Heart left ventricle (tissue), 13 donors: Measurements from ENCODE around the gene RNF17.

Source experiments
- POLR2A ChIP-seq, 2 donors: fragments of 450-650 bp; IDR thresholded peaks; one replicate each; pipeline ENCODE4 v1.6.1; 2017; ENCODE audit warnings: antibody characterized with exemption in 2 of 2, mild to moderate bottlenecking in 2 of 2, moderate library complexity in 2 of 2
- TF ChIP-seq, protein P1 (sequence below), 12 donors: fragments of 200-600 bp; sonication (generic) in 4 of 12; IDR thresholded peaks; one replicate each; pipeline versions ENCODE4 v1.5.0 to v1.8.0; 2018 to 2022; ENCODE audit warnings: antibody characterized with exemption in 12 of 12, mild to moderate bottlenecking in 5 of 12
- donor health status: ischemic (EF 13 %, LVEDD 7.1; RV severe dilation, severe dysfunction).
- donor health status: DM: no; HTN: yes; CAD: no.
- donor health status: DM: no; HTN: no; CAD: no.
- donor health status: ischemic (EF 25% LVEDD 6.9; RV normal size, moderate dysfunction).
- donor health status: ischemic (EF 25% LVEDD 5.7; RV mildly dilated, moderate dysfunction).
- donor health status: ischemic (EF 35%, LVEDD 5.7; RV mildly dilated, moderate dysfunction).
- donor health status: nonischemic (EF 11% LVEDD 7.7; RV severe dilation, severe dysfunction).
- donor health status: DM: yes; HTN: yes; CAD: no.
- donor health status: PGD.
- donor health status: ischemic (EF 29% LVEDD 5.4; RV normal size, mild dysfunction).
- donor health status: nonischemic (EF 23%, LVEDD 6.1; RV moderate dilation, normal function).

DNA sequence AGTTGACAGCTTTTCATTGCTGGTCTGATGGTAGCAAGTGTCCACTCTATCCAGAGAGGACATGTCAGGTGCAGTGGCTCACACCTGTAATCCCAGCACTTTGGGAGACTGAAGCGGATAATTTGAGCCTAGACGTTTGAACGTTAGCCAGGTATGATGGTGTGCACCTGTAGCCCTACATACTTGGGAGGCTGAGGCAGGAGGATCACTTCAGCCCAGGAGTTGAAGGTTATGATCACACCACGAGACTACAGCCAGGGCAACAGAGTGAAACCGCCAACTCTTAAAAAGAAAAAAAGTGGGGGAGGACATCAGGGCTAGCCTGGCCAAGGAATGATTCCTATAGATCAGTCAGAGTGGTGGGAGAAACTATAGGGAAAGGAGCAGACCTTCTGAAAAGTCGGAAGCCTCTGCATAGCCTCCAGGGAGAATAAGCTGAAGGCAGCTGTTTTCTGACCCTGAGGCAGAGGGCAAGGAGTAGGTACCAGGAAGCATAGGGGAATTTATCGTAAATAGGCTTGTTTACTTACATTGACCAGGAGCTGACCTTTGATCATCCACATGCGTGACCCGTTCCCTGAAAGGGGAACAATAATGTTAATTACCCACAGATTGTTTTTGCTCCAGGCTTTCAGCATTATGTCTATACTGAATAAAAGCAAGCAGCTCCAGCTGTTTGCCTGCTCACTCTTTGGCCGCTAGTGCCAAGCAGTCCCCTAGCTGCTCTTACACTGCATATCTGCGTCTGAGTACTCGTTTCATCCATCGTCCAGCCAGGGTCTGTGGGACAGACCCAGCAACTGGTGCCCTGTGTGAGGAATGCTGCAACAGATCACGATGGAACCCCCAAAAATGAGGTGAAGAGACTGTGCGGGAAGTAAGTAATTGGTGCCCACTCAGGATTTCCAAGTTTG lies 161.6 kb downstream of the RNF17 start:
- no peak for TF ChIP-seq POLR2A (IDR thresholded peaks at IDR 0.05)
- TF ChIP-seq, protein P1, sequence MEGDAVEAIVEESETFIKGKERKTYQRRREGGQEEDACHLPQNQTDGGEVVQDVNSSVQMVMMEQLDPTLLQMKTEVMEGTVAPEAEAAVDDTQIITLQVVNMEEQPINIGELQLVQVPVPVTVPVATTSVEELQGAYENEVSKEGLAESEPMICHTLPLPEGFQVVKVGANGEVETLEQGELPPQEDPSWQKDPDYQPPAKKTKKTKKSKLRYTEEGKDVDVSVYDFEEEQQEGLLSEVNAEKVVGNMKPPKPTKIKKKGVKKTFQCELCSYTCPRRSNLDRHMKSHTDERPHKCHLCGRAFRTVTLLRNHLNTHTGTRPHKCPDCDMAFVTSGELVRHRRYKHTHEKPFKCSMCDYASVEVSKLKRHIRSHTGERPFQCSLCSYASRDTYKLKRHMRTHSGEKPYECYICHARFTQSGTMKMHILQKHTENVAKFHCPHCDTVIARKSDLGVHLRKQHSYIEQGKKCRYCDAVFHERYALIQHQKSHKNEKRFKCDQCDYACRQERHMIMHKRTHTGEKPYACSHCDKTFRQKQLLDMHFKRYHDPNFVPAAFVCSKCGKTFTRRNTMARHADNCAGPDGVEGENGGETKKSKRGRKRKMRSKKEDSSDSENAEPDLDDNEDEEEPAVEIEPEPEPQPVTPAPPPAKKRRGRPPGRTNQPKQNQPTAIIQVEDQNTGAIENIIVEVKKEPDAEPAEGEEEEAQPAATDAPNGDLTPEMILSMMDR (IDR thresholded peaks at IDR 0.05): no peak
